Measurements from ENCODE around the gene CACFD1.

CACFD1 gene

DNA sequence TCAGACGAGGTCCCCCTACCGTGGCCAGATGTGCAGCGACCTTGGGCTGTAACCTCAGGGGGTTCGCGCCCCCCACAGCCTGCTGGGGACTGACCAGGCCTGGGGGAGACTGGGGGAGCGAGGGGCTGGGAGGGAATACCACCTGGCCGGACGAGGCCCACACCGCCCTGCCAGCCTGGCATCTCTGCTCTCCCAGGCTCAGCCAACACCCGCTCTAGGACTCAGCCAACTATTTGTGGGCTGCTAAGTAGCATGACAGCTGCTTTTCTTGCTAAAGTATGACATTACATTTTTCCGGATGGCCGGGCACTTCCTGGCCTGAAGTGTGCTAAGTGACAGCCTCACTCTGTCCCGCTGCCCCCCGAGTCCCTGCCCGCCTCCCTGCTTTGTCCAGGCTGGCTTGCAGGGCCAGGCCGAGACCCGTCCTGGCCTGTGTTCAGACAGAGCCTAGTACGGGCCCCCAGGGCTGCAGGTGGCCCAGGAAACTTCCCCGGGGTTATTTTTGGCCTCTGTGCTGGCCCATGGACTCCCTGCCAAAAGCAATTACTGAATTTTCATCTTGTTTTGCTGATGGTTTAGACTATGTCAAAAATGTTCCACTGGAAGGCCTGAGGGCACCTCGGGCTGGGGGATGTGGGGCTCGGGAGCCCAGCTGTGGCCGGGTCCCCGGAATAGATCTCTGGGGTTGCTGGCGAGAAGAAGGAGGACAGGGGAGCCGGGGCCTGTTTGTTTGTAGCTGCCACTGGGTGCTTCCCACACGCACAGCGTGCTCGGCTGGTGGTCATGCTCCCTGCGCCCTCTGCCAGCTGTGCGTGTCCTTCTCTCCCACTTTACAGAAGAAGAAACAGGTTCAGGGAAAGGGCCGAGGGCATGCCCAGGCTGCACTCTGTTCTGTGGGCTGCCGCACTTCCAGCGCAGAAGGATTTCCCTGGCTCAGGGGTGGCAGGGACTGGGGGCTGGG lies 32.6 kb downstream of the CACFD1 start:
- TF ChIP-seq, protein P1, sequence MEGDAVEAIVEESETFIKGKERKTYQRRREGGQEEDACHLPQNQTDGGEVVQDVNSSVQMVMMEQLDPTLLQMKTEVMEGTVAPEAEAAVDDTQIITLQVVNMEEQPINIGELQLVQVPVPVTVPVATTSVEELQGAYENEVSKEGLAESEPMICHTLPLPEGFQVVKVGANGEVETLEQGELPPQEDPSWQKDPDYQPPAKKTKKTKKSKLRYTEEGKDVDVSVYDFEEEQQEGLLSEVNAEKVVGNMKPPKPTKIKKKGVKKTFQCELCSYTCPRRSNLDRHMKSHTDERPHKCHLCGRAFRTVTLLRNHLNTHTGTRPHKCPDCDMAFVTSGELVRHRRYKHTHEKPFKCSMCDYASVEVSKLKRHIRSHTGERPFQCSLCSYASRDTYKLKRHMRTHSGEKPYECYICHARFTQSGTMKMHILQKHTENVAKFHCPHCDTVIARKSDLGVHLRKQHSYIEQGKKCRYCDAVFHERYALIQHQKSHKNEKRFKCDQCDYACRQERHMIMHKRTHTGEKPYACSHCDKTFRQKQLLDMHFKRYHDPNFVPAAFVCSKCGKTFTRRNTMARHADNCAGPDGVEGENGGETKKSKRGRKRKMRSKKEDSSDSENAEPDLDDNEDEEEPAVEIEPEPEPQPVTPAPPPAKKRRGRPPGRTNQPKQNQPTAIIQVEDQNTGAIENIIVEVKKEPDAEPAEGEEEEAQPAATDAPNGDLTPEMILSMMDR (IDR thresholded peaks at IDR 0.05; ENCODE audit: extremely low read depth, insufficient read depth, missing control alignments): no peak
- in situ Hi-C loops (cut with MboI; ENCODE audit: low pct_unique_long_range_greater_than_20kb, low sequenced_read_pairs, unreplicated experiment): no loop called here
- no peak for DNase-seq (ENCODE audit: low spot score)

DNA sequence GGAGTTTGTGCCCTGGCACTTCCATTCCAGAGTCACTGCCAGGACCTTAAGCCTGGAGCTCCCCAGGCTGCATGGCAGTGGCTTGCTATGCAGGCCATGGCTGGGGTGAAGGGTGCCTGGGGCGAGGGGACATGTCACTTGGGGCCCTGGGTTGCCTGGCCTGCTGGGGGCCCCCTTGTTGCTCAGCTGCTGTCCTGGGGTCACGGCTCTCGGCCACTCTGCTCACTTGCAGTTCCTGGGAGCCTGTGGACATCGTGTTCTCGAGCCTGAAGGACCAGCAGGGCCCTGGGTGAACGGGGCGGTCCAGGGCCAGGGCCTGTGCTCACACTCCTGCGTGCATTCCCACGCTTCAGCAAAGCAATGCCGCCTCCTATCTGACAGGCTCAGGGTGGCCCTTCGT lies 33.6 kb downstream of the CACFD1 start:
- TF ChIP-seq, protein P1 (IDR thresholded peaks at IDR 0.05; ENCODE audit: extremely low read depth, insufficient read depth, missing control alignments): no peak
- in situ Hi-C loops (cut with MboI; ENCODE audit: low pct_unique_long_range_greater_than_20kb, low sequenced_read_pairs, unreplicated experiment): no loop called here
- no peak for DNase-seq (ENCODE audit: low spot score)

DNA sequence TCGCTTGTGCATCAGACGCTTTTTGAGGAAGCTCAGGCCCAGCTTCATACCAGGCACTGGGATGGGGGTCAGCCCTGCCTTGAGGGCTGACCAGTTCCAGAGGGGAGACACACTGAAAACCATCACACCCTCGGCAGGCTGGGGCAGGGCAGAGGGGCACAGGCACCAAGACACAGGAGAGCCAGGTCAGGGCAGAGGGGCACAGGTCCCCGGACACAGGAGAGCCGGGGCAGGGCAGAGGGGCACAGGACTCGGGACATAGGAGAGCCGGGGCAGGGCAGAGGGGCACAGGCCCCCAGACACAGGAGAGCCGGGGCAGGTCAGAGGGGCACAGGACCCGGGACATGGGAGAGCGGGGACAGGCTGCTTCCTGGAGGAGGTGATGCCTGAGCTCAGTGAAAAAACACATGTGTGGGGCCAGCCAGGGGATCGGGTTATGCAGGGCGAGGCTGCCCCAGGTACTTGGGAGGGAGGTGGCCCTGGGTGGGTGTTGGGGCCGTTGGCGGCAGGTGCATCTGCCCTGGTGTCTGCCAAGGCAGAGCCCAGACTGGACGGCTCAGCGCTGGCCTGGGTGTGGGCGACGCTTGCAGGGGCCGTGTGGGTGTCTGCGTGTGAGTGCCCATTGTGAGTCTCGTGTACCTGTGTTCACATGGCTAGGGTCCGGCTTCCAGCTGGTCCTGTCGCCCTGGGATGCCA lies 34.2 kb downstream of the CACFD1 start:
- in situ Hi-C loops (cut with MboI; ENCODE audit: low pct_unique_long_range_greater_than_20kb, low sequenced_read_pairs, unreplicated experiment): no loop called here
- TF ChIP-seq, protein P1 (IDR thresholded peaks at IDR 0.05; ENCODE audit: extremely low read depth, insufficient read depth, missing control alignments): no peak
- no peak for DNase-seq (ENCODE audit: low spot score)

DNA sequence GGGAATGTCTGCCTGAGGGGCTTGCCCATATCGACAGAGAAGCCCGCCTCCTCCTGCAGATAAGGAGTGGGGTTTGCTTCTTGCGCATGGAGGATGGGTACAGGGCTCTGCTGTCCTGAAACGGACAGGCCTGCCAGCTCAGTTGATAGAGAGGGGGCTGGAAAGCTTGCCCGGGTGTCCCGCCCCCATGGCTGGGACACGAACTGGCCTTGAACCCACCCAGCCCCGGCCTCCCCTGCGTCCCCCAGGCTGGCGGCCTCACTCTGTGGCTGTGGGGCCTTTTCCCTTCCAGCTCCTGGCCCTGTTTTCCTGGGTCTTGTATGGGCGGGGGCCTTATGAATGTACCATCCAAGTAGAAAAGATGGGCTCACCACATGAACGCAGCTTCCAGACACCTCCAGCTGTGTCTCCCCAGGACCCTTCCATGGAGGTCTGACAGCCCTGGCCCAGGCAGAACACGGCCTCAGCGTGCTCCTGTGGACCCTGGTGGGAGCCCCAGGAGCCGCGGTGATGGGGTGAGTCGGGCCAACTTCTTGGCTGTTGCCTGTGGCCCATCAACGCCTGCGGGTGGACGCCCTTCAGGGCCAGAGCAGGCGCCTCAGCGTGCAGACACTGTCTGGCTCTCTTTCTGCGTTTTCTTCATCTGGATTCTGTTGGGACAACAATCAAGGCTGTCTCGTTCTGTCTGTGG lies 35.0 kb downstream of the CACFD1 start:
- TF ChIP-seq, protein P1 (IDR thresholded peaks at IDR 0.05; ENCODE audit: extremely low read depth, insufficient read depth, missing control alignments): no peak
- no peak for DNase-seq (ENCODE audit: low spot score)
- in situ Hi-C loops (cut with MboI; ENCODE audit: low pct_unique_long_range_greater_than_20kb, low sequenced_read_pairs, unreplicated experiment): no loop called here

DNA sequence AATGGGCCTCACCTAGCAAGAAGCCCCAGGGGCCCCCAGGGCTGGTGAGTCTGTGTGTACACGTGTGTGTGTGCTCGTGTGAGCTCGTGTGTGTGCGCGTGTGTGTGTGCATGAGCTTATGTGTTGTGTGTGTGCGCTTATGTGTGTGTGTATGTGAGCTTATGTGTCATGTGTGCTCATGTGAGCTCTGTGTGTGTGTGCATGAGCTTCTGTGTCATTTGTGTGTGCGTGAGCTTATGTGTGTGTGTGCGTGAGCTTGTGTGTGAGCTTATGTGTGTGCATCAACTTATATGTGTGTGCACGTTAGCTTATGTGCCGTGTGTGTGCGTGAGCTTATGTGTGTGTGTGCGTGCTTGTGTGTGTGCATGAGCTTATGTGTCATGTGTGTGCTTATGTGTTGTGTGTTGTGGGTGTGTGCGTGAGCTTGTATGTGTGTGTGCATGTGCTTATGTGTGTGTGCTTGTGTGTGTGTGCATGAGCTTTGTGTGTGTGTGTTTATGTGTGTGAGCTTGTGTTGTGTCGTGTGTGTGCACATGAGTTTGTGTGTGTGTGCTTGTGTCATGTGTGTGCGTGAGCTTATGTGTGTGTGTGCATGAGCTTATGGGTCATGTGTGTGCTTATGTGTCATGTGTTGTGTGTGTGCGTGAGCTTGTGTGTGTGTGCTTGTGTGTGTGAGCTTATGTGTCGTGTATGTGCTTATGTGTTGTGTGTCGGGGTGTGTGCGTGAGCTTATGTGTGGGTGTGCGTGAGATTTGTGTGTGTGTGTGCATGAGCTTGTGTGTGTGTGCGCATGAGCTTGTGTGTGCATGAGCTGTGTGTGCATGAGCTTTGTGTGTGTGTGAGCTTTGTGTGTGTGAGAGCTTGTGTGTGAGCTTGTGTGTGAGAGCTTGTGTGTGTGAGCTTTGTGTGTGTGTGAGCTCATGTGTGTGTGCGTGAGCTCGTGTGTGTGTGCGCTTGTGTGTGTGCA lies 35.8 kb downstream of the CACFD1 start:
- TF ChIP-seq, protein P1 (IDR thresholded peaks at IDR 0.05; ENCODE audit: extremely low read depth, insufficient read depth, missing control alignments): no peak
- in situ Hi-C loops (cut with MboI; ENCODE audit: low pct_unique_long_range_greater_than_20kb, low sequenced_read_pairs, unreplicated experiment): no loop called here
- DNase-seq (ENCODE audit: low spot score): no peak
